Heart left ventricle (tissue), 16 donors: Measurements from ENCODE around the gene PIK3AP1. TPM values are rescaled to one million over a fixed set of nuclear protein-coding genes. Genes with fewer than 3 reads are reported as not detected.

Experiments used
- ATAC-seq, 4 donors: fragments of 200-7000 bp; cut with Tn5 transposase; one replicate each; pipeline ENCODE4 v1.9.1; 2020 to 2022; ENCODE audit warnings: moderate library complexity in 4 of 4, mild to moderate bottlenecking in 3 of 4, moderate number of reproducible peaks in 1 of 4
- DNase-seq, 5 donors: peaks; one replicate each; pipeline ENCODE4 v3.0.0-alpha.2; 2020
- H3K27ac ChIP-seq, 12 donors: fragments of 200-600 bp; sonication (generic) in 4 of 12; one replicate each; pipeline versions ENCODE4 v1.5.0 to v1.8.0; 2016 to 2022; ENCODE audit warnings: mild to moderate bottlenecking in 2 of 12
- H3K27me3 ChIP-seq, 9 donors: fragments of 200-600 bp; sonication (generic) in 2 of 9; one replicate each; pipeline versions ENCODE4 v1.5.1 to v1.8.0; 2016 to 2022; ENCODE audit warnings: mild to moderate bottlenecking in 3 of 9
- H3K36me3 ChIP-seq, 9 donors: fragments of 200-600 bp; sonication (generic) in 2 of 9; one replicate each; pipeline versions ENCODE4 v1.5.0 to v1.8.0; 2018 to 2022; ENCODE audit warnings: mild to moderate bottlenecking in 2 of 9
- H3K4me1 ChIP-seq, 12 donors: fragments of 200-600 bp; sonication (generic) in 4 of 12; one replicate each; pipeline versions ENCODE4 v1.5.0 to v1.8.0; 2016 to 2022; ENCODE audit warnings: mild to moderate bottlenecking in 3 of 12
- H3K4me3 ChIP-seq, 12 donors: fragments of 200-600 bp; sonication (generic) in 4 of 12; one replicate each; pipeline versions ENCODE4 v1.5.0 to v1.8.0; 2017 to 2022; ENCODE audit warnings: mild to moderate bottlenecking in 9 of 12, moderate library complexity in 4 of 12
- H3K9me3 ChIP-seq, 12 donors: fragments of 200-600 bp; sonication (generic) in 4 of 12; one replicate each; pipeline versions ENCODE4 v1.5.0 to v1.8.0; 2016 to 2022; ENCODE audit warnings: mild to moderate bottlenecking in 1 of 12
- POLR2A ChIP-seq, 2 donors: fragments of 450-650 bp; IDR thresholded peaks; one replicate each; pipeline ENCODE4 v1.6.1; 2017; ENCODE audit warnings: antibody characterized with exemption in 2 of 2, mild to moderate bottlenecking in 2 of 2, moderate library complexity in 2 of 2
- WGBS, 4 donors: extraction: QIAGEN DNeasy Blood & Tissue Kit in 2 of 4; methylation state at CpG; one replicate each; pipeline versions ENCODE4 v1.1.5 to v1.1.7; 2013 to 2018; 5-methylcytosine and 5-hydroxymethylcytosine counted together
- intact Hi-C, 10 donors: fragments of 100-400 bp; cut with DNase I; formaldehyde crosslinking; loops; one replicate each; pipeline versions ENCODE4 v1.11.1 to v1.14.2; 2022
- polyA plus RNA-seq, 2 donors: library from polyadenylated mRNA; stranded (reverse); fragments of 200-250 nt; gene quantifications; one replicate each; pipeline ENCODE4 v1.2.3, GENCODE V29; 2013
- total RNA-seq, 9 donors: library from RNA; depleted of rRNA in 2 of 9; stranded (reverse); fragments of >200 nt in 2 of 9; fragmentation: NEBNext Ultra II Directional in 3 of 9; extraction: Animal tissue kit (Norgen Biotek cat#: 25700) in 3 of 9; gene quantifications; one replicate each; pipeline versions ENCODE4 v1.1.0 to v1.2.4, GENCODE V29; 2016 to 2023
- TF ChIP-seq, protein P1 (sequence below), 12 donors: fragments of 200-600 bp; sonication (generic) in 4 of 12; IDR thresholded peaks; one replicate each; pipeline versions ENCODE4 v1.5.0 to v1.8.0; 2018 to 2022; ENCODE audit warnings: antibody characterized with exemption in 12 of 12, mild to moderate bottlenecking in 5 of 12
- donor health status: ischemic (EF 13 %, LVEDD 7.1; RV severe dilation, severe dysfunction).
- donor health status: healthy with polysubstance abuse.
- donor health status: DM: no; HTN: yes; CAD: no.
- donor health status: DM: no; HTN: no; CAD: no.
- donor health status: ischemic (EF 25% LVEDD 6.9; RV normal size, moderate dysfunction).
- donor health status: ischemic (EF 25% LVEDD 5.7; RV mildly dilated, moderate dysfunction).
- donor health status: healthy.
- donor health status: DM: yes; HTN: yes; CAD: no.
- donor health status: ischemic (EF 35%, LVEDD 5.7; RV mildly dilated, moderate dysfunction).
- donor health status: nonischemic (EF 11% LVEDD 7.7; RV severe dilation, severe dysfunction).
- donor health status: DM: yes; HTN: yes; CAD: no.
- donor health status: PGD.
- donor health status: ischemic (EF 29% LVEDD 5.4; RV normal size, mild dysfunction).
- donor health status: nonischemic (EF 23%, LVEDD 6.1; RV moderate dilation, normal function).

PIK3AP1 gene
- total and polyA plus RNA-seq, 11 donors = 1.3 to 37.9 (median 4.4) TPM

DNA sequence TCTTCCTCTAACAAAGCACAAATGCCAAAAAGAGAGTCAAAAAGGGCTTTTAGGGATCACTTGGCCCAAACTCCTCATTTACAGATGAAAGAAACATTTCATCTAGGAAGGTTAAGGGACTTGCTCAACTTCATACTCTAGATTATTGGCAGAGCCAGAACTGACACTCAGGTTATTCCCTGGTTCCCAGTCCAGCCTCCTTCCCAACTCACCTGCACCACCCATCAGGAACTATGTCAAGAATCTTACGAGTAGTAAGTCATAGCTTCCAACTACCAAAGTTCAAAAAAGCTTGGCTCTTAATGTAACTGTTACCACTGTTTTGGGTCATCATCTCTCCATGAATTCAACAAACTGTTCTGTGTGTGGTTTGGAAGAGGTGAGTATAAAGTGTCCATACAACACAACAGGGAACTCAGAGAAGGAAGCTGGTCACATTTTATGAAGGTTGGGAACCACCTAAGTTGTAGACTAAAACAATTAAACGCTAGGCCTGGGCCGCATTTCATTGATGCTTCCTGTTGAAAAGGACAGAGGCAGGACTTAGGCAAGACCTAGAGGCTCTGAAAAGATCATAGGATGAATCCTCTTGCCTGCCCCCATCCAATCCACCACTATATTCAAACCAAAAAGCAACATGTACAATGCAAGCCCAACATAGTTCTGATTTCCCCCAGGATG lies 9.1 kb downstream of the PIK3AP1 start:
- H3K4me3 ChIP-seq = no peak overlapping the region
- TF ChIP-seq, protein P1, sequence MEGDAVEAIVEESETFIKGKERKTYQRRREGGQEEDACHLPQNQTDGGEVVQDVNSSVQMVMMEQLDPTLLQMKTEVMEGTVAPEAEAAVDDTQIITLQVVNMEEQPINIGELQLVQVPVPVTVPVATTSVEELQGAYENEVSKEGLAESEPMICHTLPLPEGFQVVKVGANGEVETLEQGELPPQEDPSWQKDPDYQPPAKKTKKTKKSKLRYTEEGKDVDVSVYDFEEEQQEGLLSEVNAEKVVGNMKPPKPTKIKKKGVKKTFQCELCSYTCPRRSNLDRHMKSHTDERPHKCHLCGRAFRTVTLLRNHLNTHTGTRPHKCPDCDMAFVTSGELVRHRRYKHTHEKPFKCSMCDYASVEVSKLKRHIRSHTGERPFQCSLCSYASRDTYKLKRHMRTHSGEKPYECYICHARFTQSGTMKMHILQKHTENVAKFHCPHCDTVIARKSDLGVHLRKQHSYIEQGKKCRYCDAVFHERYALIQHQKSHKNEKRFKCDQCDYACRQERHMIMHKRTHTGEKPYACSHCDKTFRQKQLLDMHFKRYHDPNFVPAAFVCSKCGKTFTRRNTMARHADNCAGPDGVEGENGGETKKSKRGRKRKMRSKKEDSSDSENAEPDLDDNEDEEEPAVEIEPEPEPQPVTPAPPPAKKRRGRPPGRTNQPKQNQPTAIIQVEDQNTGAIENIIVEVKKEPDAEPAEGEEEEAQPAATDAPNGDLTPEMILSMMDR (IDR thresholded peaks at IDR 0.05) = no peak
- TF ChIP-seq POLR2A (IDR thresholded peaks at IDR 0.05) = no peak
- H3K4me1 ChIP-seq = peaks cover 0 to 74% (median 0%) of the 10 kb centered on the region in 12 donors
- WGBS, 4 donors = 78 to 91% (median 88%) methylated on average over 3 of the region's 3 CpGs
- ATAC-seq (no peak), DNase-seq (no peak)
- H3K9me3 ChIP-seq = no peaks in the 10 kb centered on the region
- peak overlapping the region in 1 of 12 donors; percentile 86 for H3K27ac ChIP-seq
- intact Hi-C loops = loop anchor here in 1 of 10 donors (10.0 kb wide), 1 partner anchor 56 kb away; no protein-coding TSS in a partner anchor
- H3K27me3 ChIP-seq = no peaks in the 10 kb centered on the region
- peaks cover 0 to 10% (median 0%) of the 10 kb centered on the region in 9 donors for H3K36me3 ChIP-seq

DNA sequence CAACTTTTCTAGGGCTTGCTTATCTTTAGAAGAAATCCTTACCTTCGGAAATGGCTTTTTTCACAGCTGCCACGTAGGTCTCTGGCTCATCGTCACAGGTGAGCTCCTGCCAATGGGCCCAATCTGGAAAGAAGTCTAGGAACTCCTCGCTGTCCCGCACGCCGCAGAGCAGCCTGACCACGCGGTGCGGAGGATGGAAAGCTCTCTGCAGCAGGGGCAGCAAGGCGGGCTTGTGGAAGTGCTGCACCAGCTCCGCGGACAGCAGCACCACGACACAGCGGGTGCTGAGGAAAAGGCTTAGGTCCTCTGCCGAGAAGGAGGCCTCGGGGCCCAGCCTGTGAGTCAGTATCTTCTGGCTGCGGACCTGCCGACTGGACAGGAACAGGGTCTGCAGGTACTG lies 10.8 kb downstream of the PIK3AP1 start:
- H3K9me3 ChIP-seq = no peaks in the 10 kb centered on the region
- H3K36me3 ChIP-seq = peaks cover 0 to 10% (median 0%) of the 10 kb centered on the region in 9 donors
- H3K27me3 ChIP-seq = no peaks in the 10 kb centered on the region
- peak overlapping the region in 2 of 12 donors; percentile 38 to 86 for H3K27ac ChIP-seq
- intact Hi-C loops = no loop called here
- no peak for DNase-seq
- 84 to 88% (median 85%) methylated on average over 4 to 19 of the region's 19 CpGs for WGBS, 4 donors
- no peak for TF ChIP-seq POLR2A (IDR thresholded peaks at IDR 0.05)
- TF ChIP-seq, protein P1 (IDR thresholded peaks at IDR 0.05) = no peak
- no peak for ATAC-seq
- peaks cover 0 to 73% (median 0%) of the 10 kb centered on the region in 12 donors for H3K4me1 ChIP-seq
- no peak overlapping the region for H3K4me3 ChIP-seq

DNA sequence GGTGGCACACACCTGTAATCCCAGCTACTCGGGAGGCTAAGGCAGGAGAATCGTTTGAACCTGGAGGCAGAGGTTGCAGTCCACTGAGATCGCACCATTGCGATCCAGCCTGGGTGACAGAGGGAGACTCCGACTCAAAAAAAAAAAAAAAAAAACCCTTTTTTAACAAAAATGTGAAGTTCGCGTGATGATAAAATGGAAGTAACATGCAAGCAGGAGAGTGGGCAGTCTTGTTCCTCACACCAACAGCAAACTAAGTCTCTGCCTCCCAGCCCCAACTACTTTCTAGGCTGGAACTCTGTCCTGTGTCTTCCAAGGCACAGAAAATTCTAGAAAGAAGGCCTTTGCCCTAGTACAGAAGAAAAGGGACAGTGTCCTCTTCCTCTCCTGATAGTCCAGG lies 11.3 kb downstream of the PIK3AP1 start:
- Histone ChIP-seq H3K27ac (peak overlapping the region in 4 of 12 donors; percentile 20 to 86 (median 38)), H3K27me3 (no peaks in the 10 kb centered on the region), H3K9me3 (no peaks in the 10 kb centered on the region), H3K36me3 (peaks cover 0 to 10% (median 0%) of the 10 kb centered on the region in 9 donors), H3K4me3 (no peak overlapping the region), H3K4me1 (peaks cover 0 to 73% (median 0%) of the 10 kb centered on the region in 12 donors)
- no peak for ATAC-seq
- intact Hi-C loops = no loop called here
- TF ChIP-seq, protein P1 (IDR thresholded peaks at IDR 0.05) = no peak
- no peak for TF ChIP-seq POLR2A (IDR thresholded peaks at IDR 0.05)
- DNase-seq = no peak
- WGBS, 4 donors = 90 to 93% (median 91%) methylated on average over 7 of the region's 7 CpGs

DNA sequence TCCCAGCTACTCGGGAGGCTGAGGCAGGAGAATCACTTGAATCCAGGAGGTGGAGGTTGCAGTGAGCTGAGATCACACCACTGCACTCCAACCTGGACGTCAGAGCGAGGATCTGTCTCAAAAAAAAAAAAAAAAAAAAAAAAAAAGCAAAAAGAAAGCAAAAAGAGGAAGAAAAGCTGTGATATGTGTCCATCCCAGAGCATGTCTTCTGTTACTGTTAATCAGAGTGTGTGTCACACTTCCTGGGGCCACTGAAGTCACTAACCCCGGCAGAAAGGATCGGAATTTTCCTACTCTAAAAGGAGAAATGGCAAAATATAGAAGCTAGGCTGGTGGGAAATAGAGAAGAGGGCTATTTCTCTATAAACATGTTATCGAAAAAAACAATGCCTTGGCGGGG lies 11.9 kb downstream of the PIK3AP1 start:
- Histone ChIP-seq H3K4me1 (peaks cover 0 to 77% (median 0%) of the 10 kb centered on the region in 12 donors), H3K9me3 (no peaks in the 10 kb centered on the region), H3K27ac (peak overlapping the region in 4 of 12 donors; percentile 20 to 86 (median 38)), H3K27me3 (no peaks in the 10 kb centered on the region), H3K36me3 (peaks cover 0 to 10% (median 0%) of the 10 kb centered on the region in 9 donors), H3K4me3 (no peak overlapping the region)
- intact Hi-C loops = no loop called here
- ATAC-seq = peak in 3 of 4 donors; percentile 22 to 71 (median 57)
- TF ChIP-seq, protein P1 (IDR thresholded peaks at IDR 0.05) = no peak
- no peak for TF ChIP-seq POLR2A (IDR thresholded peaks at IDR 0.05)
- WGBS, 4 donors = 61 to 69% (median 66%) methylated on average over 7 of the region's 7 CpGs
- no peak for DNase-seq
